ENCODE measurements around the gene PROCR.
"Not testable (repeated sequence)": the region's sequence is repeated elsewhere in the genome, so short reads cannot be mapped to it uniquely, and the experiment has no call there.

PROCR gene

DNA sequence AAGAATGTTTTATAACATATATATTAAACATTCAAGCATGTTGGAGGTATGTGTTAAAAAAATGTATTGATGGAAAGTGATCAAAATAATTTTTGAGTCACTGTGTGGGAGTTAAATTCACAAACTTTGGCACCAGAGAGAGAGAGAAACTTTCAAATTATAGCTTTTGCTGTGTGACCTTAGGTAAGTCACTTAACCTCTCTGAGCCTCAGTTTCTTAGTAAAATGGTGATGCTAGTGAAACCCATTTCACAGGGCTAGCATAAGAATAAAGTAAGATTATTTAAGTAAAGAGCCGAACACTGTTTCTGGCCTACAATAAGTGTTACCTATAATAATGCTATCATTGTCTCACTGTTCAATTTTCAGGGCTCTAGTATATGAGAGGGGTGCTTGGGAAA, 4.1 kb upstream of the PROCR start:
- Histone ChIP-seq H3K36me3 (ENCODE audit: control insufficient read depth, insufficient read depth, low read length) (no peaks in the 10 kb centered on the region), H3K9me3 (ENCODE audit: control insufficient read depth, insufficient read depth, low read length) (no peaks in the 10 kb centered on the region), H3K9ac (ENCODE audit: low read depth, low read length) (no peak overlapping the region), H3K4me1 (ENCODE audit: control insufficient read depth, insufficient read depth, low read length) (peaks cover 18% of the 10 kb centered on the region), H3K27me3 (ENCODE audit: control insufficient read depth, insufficient read depth, low read length) (peaks cover 6% of the 10 kb centered on the region), H3K4me3 (ENCODE audit: low read depth, low read length) (no peak overlapping the region)

DNA sequence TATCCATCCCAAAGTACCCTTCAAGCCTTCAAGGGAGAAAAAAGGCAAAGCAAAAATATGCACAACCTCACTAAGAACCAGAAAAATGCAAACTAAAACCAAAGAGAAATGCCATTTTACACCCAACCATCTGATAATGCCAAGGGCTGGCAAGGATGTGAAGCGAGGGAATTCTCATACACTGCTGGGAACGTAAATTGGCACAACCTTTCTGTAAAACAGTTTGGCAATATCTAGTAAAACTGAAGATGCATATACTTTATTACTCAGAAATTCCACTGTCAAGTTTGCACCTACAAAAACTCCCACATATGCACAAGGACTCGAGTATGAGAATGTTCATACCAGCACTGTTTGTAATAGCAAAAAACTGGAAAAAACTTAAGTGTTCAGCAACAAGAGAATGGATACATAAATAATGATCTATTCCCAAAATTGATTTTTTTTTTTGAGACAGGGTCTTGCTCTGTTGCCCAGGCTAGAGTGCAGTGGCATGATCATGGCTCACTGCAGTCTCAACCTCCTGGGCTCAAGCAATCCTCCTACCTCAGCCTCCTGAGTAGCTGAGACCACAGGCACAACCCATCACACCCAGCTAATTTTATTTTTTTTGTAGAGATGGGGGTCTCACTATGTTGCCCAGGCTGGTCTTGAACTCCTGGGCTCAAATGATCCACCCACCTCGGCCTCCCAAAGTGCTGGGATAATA, 3.0 kb upstream of the PROCR start:
- peaks cover 21% of the 10 kb centered on the region for H3K4me1 ChIP-seq (ENCODE audit: control insufficient read depth, insufficient read depth, low read length)
- not testable (repeated sequence) for H3K4me3 ChIP-seq (ENCODE audit: low read depth, low read length); H3K27me3 ChIP-seq (ENCODE audit: control insufficient read depth, insufficient read depth, low read length); H3K36me3 ChIP-seq (ENCODE audit: control insufficient read depth, insufficient read depth, low read length); H3K9me3 ChIP-seq (ENCODE audit: control insufficient read depth, insufficient read depth, low read length); H3K9ac ChIP-seq (ENCODE audit: low read depth, low read length)

DNA sequence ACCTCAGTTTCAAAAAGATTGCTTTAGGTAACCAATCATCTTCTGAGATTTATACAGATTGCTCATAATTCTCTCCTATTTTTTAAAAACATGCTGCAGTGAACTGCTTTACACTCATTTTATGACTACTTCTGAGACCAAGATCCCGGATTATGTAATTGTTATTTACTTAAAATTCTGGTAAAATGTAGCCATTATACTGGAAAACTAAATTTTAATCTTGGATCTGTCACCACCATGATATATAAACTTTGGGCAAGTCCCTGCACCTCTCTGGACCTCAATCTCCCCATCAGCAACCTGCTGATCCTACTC, 477 bp upstream of the PROCR start:
- Histone ChIP-seq H3K36me3 (ENCODE audit: control insufficient read depth, insufficient read depth, low read length) (no peaks in the 10 kb centered on the region), H3K9me3 (ENCODE audit: control insufficient read depth, insufficient read depth, low read length) (no peaks in the 10 kb centered on the region), H3K27me3 (ENCODE audit: control insufficient read depth, insufficient read depth, low read length) (peaks cover 10% of the 10 kb centered on the region), H3K9ac (ENCODE audit: low read depth, low read length) (no peak overlapping the region), H3K4me1 (ENCODE audit: control insufficient read depth, insufficient read depth, low read length) (peaks cover 20% of the 10 kb centered on the region), H3K4me3 (ENCODE audit: low read depth, low read length) (peak overlapping the region; percentile 73)

DNA sequence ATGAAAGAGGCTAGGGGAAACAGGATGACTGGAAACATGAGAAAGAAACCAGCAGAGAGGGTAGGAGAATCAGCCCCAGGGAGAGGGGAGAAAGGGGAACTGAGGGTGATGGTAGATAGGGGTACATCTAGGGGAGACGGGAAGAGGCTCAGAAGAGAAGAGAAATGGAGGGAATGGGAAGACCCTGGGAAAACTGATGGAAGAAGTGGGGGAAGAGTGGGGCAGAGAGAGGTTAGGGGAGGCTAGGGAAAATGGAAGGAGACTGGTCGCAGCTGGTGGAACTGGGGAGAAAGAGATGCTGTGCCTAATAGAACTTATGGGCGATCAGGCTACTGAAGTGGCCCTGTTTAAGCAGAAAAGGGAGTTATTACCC, 548 bp downstream of the PROCR start:
- H3K9me3 ChIP-seq (ENCODE audit: control insufficient read depth, insufficient read depth, low read length) = no peaks in the 10 kb centered on the region
- no peak overlapping the region for H3K9ac ChIP-seq (ENCODE audit: low read depth, low read length)
- peaks cover 17% of the 10 kb centered on the region for H3K4me1 ChIP-seq (ENCODE audit: control insufficient read depth, insufficient read depth, low read length)
- peaks cover 10% of the 10 kb centered on the region for H3K27me3 ChIP-seq (ENCODE audit: control insufficient read depth, insufficient read depth, low read length)
- no peaks in the 10 kb centered on the region for H3K36me3 ChIP-seq (ENCODE audit: control insufficient read depth, insufficient read depth, low read length)
- peak overlapping the region; percentile 73 for H3K4me3 ChIP-seq (ENCODE audit: low read depth, low read length)

DNA sequence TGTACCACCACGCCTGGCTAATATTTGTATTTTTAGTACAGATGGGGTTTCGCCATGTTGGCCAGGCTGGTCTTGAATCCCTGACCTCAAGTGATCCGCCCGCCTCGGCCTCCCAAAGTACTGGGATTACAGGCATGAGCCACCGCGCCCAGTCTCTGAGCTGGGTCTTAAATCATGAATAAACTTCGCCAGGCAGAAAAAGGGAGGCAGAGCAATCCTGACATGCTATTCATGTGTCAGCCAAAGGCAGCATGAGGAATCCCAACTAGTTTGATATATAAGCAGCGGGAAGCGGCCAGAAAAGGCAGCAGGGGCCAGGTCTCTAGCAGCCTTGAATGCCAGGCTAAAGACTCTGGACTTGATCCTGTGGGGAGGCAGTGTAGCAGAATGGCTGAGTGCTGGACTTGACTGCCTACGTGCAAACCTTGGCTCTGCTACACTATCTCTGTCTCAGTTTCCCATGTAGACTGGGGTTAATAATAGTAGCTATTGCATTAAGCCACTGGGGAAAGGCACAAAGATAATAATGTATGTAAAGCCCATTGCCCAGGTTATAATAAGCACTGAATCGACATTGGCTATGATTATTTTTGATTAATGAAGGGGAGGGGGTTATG, 1.8 kb downstream of the PROCR start:
- H3K4me1 ChIP-seq (ENCODE audit: control insufficient read depth, insufficient read depth, low read length) = peaks cover 17% of the 10 kb centered on the region
- H3K27me3 ChIP-seq (ENCODE audit: control insufficient read depth, insufficient read depth, low read length) = peaks cover 10% of the 10 kb centered on the region
- no peaks in the 10 kb centered on the region for H3K36me3 ChIP-seq (ENCODE audit: control insufficient read depth, insufficient read depth, low read length)
- H3K9ac ChIP-seq (ENCODE audit: low read depth, low read length) = no peak overlapping the region
- no peak overlapping the region for H3K4me3 ChIP-seq (ENCODE audit: low read depth, low read length)
- H3K9me3 ChIP-seq (ENCODE audit: control insufficient read depth, insufficient read depth, low read length) = no peaks in the 10 kb centered on the region

DNA sequence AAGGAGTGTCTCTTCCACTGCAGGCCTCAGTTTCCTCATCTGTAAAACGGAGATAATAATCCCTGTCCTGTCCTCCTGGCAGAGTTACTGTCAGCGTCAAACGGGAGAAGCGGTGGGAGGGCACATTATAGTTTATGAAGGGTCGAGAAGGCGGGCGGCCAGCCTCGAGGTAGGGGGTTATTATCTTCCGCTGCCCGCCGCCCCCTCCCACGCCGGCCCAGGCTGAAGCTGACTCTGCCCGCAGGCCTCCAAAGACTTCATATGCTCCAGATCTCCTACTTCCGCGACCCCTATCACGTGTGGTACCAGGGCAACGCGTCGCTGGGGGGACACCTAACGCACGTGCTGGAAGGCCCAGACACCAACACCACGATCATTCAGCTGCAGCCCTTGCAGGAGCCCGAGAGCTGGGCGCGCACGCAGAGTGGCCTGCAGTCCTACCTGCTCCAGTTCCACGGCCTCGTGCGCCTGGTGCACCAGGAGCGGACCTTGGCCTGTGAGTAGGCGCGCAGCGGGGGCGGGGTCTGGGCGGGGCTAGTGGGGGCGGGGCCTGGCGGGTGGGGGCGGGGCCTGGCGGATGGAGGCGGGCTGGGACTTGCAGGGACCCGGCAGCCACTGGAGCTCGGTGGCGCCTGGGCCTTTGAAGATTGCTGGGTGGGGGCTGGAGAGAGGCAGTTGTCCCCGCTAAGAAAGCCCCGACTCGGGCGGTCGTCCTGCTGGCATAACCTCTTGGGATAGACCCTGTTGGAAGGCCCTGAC, 2.8 kb downstream of the PROCR start:
- peaks cover 10% of the 10 kb centered on the region for H3K27me3 ChIP-seq (ENCODE audit: control insufficient read depth, insufficient read depth, low read length)
- H3K4me1 ChIP-seq (ENCODE audit: control insufficient read depth, insufficient read depth, low read length) = peaks cover 17% of the 10 kb centered on the region
- no peaks in the 10 kb centered on the region for H3K9me3 ChIP-seq (ENCODE audit: control insufficient read depth, insufficient read depth, low read length)
- no peak overlapping the region for H3K9ac ChIP-seq (ENCODE audit: low read depth, low read length)
- peak overlapping the region; percentile 52 for H3K4me3 ChIP-seq (ENCODE audit: low read depth, low read length)
- no peaks in the 10 kb centered on the region for H3K36me3 ChIP-seq (ENCODE audit: control insufficient read depth, insufficient read depth, low read length)

DNA sequence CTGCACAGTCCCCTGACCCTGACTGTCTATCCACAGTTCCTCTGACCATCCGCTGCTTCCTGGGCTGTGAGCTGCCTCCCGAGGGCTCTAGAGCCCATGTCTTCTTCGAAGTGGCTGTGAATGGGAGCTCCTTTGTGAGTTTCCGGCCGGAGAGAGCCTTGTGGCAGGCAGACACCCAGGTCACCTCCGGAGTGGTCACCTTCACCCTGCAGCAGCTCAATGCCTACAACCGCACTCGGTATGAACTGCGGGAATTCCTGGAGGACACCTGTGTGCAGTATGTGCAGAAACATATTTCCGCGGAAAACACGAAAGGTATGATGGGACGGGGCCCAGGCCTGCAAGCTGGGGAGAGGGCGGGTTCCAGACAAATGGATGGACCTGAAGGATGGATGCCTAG, 4.3 kb downstream of the PROCR start:
- no peak overlapping the region for H3K9ac ChIP-seq (ENCODE audit: low read depth, low read length)
- H3K9me3 ChIP-seq (ENCODE audit: control insufficient read depth, insufficient read depth, low read length) = no peaks in the 10 kb centered on the region
- H3K36me3 ChIP-seq (ENCODE audit: control insufficient read depth, insufficient read depth, low read length) = no peaks in the 10 kb centered on the region
- no peak overlapping the region for H3K4me3 ChIP-seq (ENCODE audit: low read depth, low read length)
- peaks cover 10% of the 10 kb centered on the region for H3K27me3 ChIP-seq (ENCODE audit: control insufficient read depth, insufficient read depth, low read length)
- H3K4me1 ChIP-seq (ENCODE audit: control insufficient read depth, insufficient read depth, low read length) = peaks cover 17% of the 10 kb centered on the region

DNA sequence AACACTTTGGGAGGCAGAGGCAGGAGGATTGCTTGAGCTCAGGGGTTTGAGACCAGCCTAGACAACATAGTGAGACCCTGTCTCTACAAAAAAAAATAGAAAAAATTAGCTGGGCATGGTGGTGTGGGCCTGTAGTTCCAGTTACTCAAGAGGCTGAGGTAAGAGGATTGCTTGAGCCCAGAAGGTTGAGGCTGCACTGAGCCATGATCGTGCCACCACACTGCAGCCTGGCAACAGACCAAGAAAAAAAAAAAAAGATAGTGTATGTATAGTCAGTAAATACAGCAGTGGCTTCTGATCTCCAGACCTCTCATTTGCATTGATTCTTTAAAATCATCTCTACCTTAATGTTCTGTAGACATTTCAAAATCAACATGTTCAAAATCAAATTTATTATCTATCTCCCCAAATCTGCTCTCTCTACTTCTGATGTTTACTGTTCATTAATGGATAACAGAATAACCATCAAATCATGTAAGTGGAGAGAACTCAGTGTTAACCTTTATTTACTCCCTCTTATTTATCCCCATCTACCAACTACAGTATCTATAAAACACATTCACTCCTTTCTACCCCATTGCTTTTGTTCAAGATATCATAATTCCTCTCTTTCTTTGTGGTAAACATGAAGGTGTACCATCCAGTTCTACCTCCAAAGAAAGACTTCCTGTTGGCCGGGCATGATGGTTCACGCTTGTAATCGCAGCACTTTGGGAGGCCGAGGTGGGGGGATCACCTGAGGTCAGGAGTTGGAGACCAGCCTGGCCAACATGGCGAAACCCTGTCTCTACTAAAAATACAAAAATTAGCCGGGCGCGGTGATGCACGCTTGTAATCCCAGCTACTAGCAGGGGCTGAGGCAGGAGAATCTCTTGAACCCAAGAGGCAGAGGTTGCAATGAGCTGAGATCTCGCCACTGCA, 7.7 kb downstream of the PROCR start:
- Histone ChIP-seq H3K4me1 (ENCODE audit: control insufficient read depth, insufficient read depth, low read length) (no peaks in the 10 kb centered on the region), H3K9ac (ENCODE audit: low read depth, low read length) (no peak overlapping the region), H3K27me3 (ENCODE audit: control insufficient read depth, insufficient read depth, low read length) (no peaks in the 10 kb centered on the region), H3K9me3 (ENCODE audit: control insufficient read depth, insufficient read depth, low read length) (no peaks in the 10 kb centered on the region), H3K4me3 (ENCODE audit: low read depth, low read length) (no peak overlapping the region), H3K36me3 (ENCODE audit: control insufficient read depth, insufficient read depth, low read length) (no peaks in the 10 kb centered on the region)

DNA sequence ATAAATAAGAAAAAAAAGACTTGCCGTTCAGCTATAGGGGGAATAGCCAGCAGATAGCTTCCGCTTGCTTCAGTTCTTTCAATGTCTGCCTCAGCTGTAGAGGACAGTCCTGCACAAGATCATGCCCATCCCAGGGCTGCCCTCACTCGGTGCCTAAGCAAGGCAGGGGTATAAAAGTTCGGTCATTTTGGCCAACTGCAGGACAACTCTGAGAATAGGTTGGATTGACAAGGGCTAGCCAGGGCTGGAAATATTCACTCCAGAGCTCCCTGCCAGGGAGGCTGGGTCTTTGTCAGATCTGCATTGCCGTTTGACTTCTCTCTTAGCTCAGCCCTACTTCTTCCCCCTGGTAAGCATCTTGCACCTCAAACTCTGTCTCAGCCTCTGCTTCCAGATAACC, 8.4 kb downstream of the PROCR start:
- no peaks in the 10 kb centered on the region for H3K4me1 ChIP-seq (ENCODE audit: control insufficient read depth, insufficient read depth, low read length)
- no peak overlapping the region for H3K9ac ChIP-seq (ENCODE audit: low read depth, low read length)
- no peak overlapping the region for H3K4me3 ChIP-seq (ENCODE audit: low read depth, low read length)
- no peaks in the 10 kb centered on the region for H3K36me3 ChIP-seq (ENCODE audit: control insufficient read depth, insufficient read depth, low read length)
- H3K27me3 ChIP-seq (ENCODE audit: control insufficient read depth, insufficient read depth, low read length) = no peaks in the 10 kb centered on the region
- no peaks in the 10 kb centered on the region for H3K9me3 ChIP-seq (ENCODE audit: control insufficient read depth, insufficient read depth, low read length)

DNA sequence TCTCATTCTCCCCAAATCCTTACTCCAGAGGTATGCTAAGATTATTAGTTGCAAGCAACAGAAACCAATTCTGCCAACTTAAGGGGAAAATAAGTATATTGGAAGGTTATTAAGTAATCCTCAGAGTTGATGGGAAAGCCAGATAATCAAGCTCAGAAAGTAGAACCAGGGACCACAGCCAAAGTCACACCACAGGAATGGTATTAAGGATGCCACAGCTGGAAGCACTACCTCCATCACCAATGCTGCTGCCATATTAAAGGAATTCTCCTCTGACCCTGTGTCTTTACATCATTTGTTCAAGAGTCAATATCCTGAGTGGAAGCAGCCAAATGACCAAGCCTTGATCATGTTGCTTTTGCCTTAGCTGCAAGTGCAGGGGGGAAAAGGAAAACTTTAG, 9.9 kb downstream of the PROCR start:
- H3K36me3 ChIP-seq (ENCODE audit: control insufficient read depth, insufficient read depth, low read length) = no peaks in the 10 kb centered on the region
- H3K4me3 ChIP-seq (ENCODE audit: low read depth, low read length) = no peak overlapping the region
- H3K9ac ChIP-seq (ENCODE audit: low read depth, low read length) = no peak overlapping the region
- H3K27me3 ChIP-seq (ENCODE audit: control insufficient read depth, insufficient read depth, low read length) = no peaks in the 10 kb centered on the region
- H3K9me3 ChIP-seq (ENCODE audit: control insufficient read depth, insufficient read depth, low read length) = no peaks in the 10 kb centered on the region
- no peaks in the 10 kb centered on the region for H3K4me1 ChIP-seq (ENCODE audit: control insufficient read depth, insufficient read depth, low read length)

DNA sequence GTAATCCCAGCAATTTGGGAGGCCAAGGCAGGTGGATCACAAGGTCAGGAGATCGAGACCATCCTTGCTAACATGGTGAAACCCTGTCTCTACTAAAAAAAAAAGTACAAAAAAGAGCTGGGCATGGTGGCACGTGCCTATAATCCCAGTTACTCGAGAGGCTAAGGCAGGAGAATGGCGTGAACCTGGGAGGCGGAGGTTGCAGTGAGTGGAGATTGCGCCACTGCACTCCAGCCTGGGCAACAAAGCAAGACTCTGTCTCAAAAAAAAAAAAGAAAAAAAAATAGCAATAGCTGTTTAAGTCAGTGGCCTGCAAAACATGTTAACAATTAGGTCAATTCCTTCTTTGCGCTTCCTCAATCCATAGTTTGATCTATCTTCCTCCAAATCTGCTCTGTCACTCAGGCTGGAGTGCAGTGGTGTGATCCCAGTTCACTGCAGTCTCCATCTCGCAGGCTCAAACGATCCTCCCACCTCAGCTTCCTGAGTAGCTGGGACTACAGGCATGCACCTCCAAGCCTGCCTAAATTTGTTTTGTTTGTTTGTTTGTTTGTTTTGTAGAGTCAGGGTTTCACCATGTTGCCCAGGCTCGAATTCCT, 14.9 kb downstream of the PROCR start:
- H3K27me3 ChIP-seq (ENCODE audit: control insufficient read depth, insufficient read depth, low read length); H3K9ac ChIP-seq (ENCODE audit: low read depth, low read length); H3K4me1 ChIP-seq (ENCODE audit: control insufficient read depth, insufficient read depth, low read length); H3K4me3 ChIP-seq (ENCODE audit: low read depth, low read length); H3K9me3 ChIP-seq (ENCODE audit: control insufficient read depth, insufficient read depth, low read length); H3K36me3 ChIP-seq (ENCODE audit: control insufficient read depth, insufficient read depth, low read length): not testable (repeated sequence)
